ENCODE results near the gene RBFOX2. TPM values are rescaled to one million over a fixed set of nuclear protein-coding genes. Genes with fewer than 3 reads are reported as not detected.

Gene RBFOX2
- total and polyA plus RNA-seq, 2 of the 8 experiments (the other 6 are each of a cell fraction or from before 2014, with no cell fraction given), result 121 to 122 TPM

DNA sequence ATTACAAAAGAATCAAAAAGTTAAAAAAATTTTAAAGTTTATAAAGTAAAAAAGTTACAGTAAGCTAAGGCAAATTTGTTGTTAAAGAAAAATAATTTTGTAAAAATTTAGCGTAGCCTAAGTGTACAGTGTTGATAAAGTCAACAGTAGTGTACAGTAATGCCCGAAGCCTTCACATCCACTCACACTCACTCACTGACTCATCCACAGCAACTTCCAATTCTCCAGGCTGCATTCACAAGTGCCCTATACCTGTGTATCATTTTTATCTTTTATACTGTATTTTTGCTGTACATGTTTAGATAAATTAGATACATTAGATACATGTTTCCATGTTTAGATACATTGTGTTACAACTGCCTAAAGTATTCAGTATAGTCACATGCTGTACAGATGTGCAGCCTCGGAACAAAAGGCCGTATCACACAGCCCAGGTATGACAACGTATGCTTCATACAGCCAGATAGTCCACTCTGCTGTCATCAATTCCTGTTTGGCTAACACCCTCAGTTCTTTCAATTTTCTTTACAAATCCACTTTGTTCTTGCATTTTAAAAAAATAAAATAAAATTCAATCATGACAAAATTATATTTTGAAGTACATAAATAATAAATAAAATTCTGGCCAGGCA, 80.7 kb downstream of the RBFOX2 start:
- WGBS, 2 experiments (ENCODE audit: extremely low coverage in 1 of 2, insufficient coverage in 1 of 2, insufficient read length in 1 of 2, insufficient replicate concordance in 2 of 2, low coverage in 1 of 2, low lambda C conversion rate in 2 of 2, missing lambda C conversion rate in 1 of 2), result 92% methylated on average over 5 of the region's 5 CpGs; no CpG with 5 or more reads in 1 of the 2 experiments
- H4K20me1 ChIP-seq (replicated peaks in 1 of 2; ENCODE audit: control insufficient read depth in 1 of 2, insufficient read depth in 2 of 2, low read length in 2 of 2), result peaks cover 2% of the 10 kb centered on the region in 2 experiments

More for the DNA sequence above, 80.7 kb downstream of the RBFOX2 start:
- no peaks in the 10 kb centered on the region for H3K23me2 ChIP-seq (ENCODE audit: low read depth, low read length)
- no peak overlapping the region for H4K5ac ChIP-seq (ENCODE audit: insufficient read length, low read depth, low read length)
- no peak overlapping the region for H3K56ac ChIP-seq (replicated peaks; ENCODE audit: insufficient read length, low read depth, low read length)
- no peak overlapping the region for H2BK15ac ChIP-seq (ENCODE audit: low read length)
- H4K8ac ChIP-seq (ENCODE audit: extremely low read depth, insufficient read depth, low read length), result no peak overlapping the region
- no peak overlapping the region for H3K4me2 ChIP-seq (ENCODE audit: insufficient read depth in 1 of 2, low read depth in 2 of 2, low read length in 2 of 2)
- H4K91ac ChIP-seq (replicated peaks; ENCODE audit: insufficient read length, low read length), result no peak overlapping the region
- TF ChIP-seq YY1 (IDR thresholded peaks at IDR 0.05; ENCODE audit: low read depth, low read length) (no peak), CHD2 (IDR thresholded peaks at IDR 0.05; ENCODE audit: low read length) (no peak), BRCA1 (IDR thresholded peaks at IDR 0.05; ENCODE audit: low read depth, low read length) (no peak), NRF1 (IDR thresholded peaks at IDR 0.05; ENCODE audit: low read depth, low read length) (no peak), SP2 (IDR thresholded peaks at IDR 0.05; ENCODE audit: low read length) (no peak), RBBP5 (IDR thresholded peaks at IDR 0.05; ENCODE audit: borderline replicate concordance, low read depth, low read length) (no peak), MAFK (IDR thresholded peaks at IDR 0.05; ENCODE audit: low read depth, low read length) (no peak), ZNF274 (IDR thresholded peaks at IDR 0.05; ENCODE audit: borderline replicate concordance, extremely low read depth, low read length) (no peak), SP1 (IDR thresholded peaks at IDR 0.05; ENCODE audit: low read depth, low read length) (no peak), KDM5A (IDR thresholded peaks at IDR 0.05; ENCODE audit: low read length) (no peak), SAP30 (IDR thresholded peaks at IDR 0.05; ENCODE audit: insufficient read depth, insufficient replicate concordance, low read length) (no peak)
- H3K4me3 ChIP-seq (ENCODE audit: extremely low read depth in 1 of 4, insufficient read depth in 2 of 4, low read depth in 3 of 4, low read length in 4 of 4), result no peak overlapping the region
- POLR2A ChIA-PET (ENCODE audit: partially characterized antibody), result no interaction called here
- H3K4me1 ChIP-seq (replicated peaks in 1 of 4; ENCODE audit: control insufficient read depth in 3 of 4, insufficient read depth in 4 of 4, low read length in 3 of 4), result no peaks in the 10 kb centered on the region
- no peaks in the 10 kb centered on the region for H3K36me3 ChIP-seq (ENCODE audit: control insufficient read depth in 2 of 4, insufficient read depth in 4 of 4, low read length in 3 of 4)
- no peak overlapping the region for H2BK5ac ChIP-seq (ENCODE audit: low read depth, low read length)
- no peak overlapping the region for H3K9ac ChIP-seq (replicated peaks in 1 of 4; ENCODE audit: extremely low read depth in 1 of 4, low read depth in 3 of 4, low read length in 3 of 4)
- peaks cover 2% of the 10 kb centered on the region; the same call in 1 of the 2 replicates for H3K79me1 ChIP-seq (ENCODE audit: low read depth, low read length)
- H3K23ac ChIP-seq (ENCODE audit: insufficient read length), result no peak overlapping the region
- H2BK12ac ChIP-seq (ENCODE audit: low read depth, low read length), result no peak overlapping the region
- no peak overlapping the region for H3K4ac ChIP-seq (replicated peaks; ENCODE audit: insufficient read length, low read depth, low read length)
- H3K27me3 ChIP-seq (replicated peaks in 1 of 4; ENCODE audit: control insufficient read depth in 3 of 4, extremely low read depth in 1 of 4, insufficient read depth in 3 of 4, low read length in 3 of 4), result no peaks in the 10 kb centered on the region
- H3K27ac ChIP-seq (ENCODE audit: low read depth, low read length), result no peak overlapping the region
- FAIRE-seq, result no peak
- peaks cover 0 to 26% of the 10 kb centered on the region in 2 experiments; a peak in 2 of 4 replicates for H3K79me2 ChIP-seq (ENCODE audit: control insufficient read depth in 1 of 2, insufficient read depth in 2 of 2, low read length in 2 of 2)
- no peaks in the 10 kb centered on the region for H3K9me3 ChIP-seq (ENCODE audit: insufficient read depth in 2 of 2, low read depth in 1 of 2, low read length in 1 of 2)
- DNase-seq (ENCODE audit: low read depth in 1 of 2, low spot score in 2 of 2), result no peak
- H2AK5ac ChIP-seq (ENCODE audit: low read depth, low read length), result no peak overlapping the region
- H3K18ac ChIP-seq (ENCODE audit: extremely low read depth, low read length), result no peak overlapping the region
- H3K14ac ChIP-seq (ENCODE audit: insufficient read length), result no peak overlapping the region
- CTCF ChIA-PET (ENCODE audit: partially characterized antibody), result interaction anchor here (0.6 to 1.0 kb wide), 4 partner anchors 9 to 221 kb away, joined by 3 read pairs; no protein-coding TSS in a partner anchor
- H2AFZ ChIP-seq (ENCODE audit: low read length), result no peak overlapping the region
- no peak overlapping the region for H2BK120ac ChIP-seq (replicated peaks; ENCODE audit: low read depth, low read length)
- no peak overlapping the region for H2BK20ac ChIP-seq (ENCODE audit: low read length)

Data from H1 (cell line).